Keratinocyte (primary cell): ENCODE measurements around the gene ZNF524. TPM values are rescaled to one million over a fixed set of nuclear protein-coding genes. Genes with fewer than 3 reads are reported as not detected.

ENCODE experiments used
- DNase-seq: peaks from one replicate; pipeline ENCODE4 v3.0.0-alpha.2; 2011; ENCODE audit warnings: low read depth, missing footprints, low spot score
- FAIRE-seq: peaks from 2 replicates; lab custom pipeline; 2011; peaks lifted over from hg19 to GRCh38; lab: Jason Lieb, UNC
- H2AFZ ChIP-seq: 2 replicates; pipeline ENCODE4 v1.6.0; 2012; ENCODE audit warnings: low read length, control low read depth, inconsistent platforms; ENCODE audit not compliant: control insufficient read depth
- H3K27ac ChIP-seq: 2 replicates; pipeline ENCODE4 v1.5.1; 2011; ENCODE audit warnings: low read length; ENCODE audit not compliant: control insufficient read depth, insufficient read depth
- H3K27me3 ChIP-seq: 3 replicates; pipeline ENCODE4 v1.6.0; 2011; ENCODE audit warnings: low read length; ENCODE audit not compliant: control insufficient read depth, insufficient read depth; ENCODE audit errors: extremely low read depth
- H3K36me3 ChIP-seq, 2 experiments: 2 replicates in 1 of 2; 3 replicates in 1 of 2; pipeline ENCODE4 v1.5.1; 2011; ENCODE audit warnings: low read length in 2 of 2, mild to moderate bottlenecking in 1 of 2; ENCODE audit not compliant: control insufficient read depth in 2 of 2, insufficient read depth in 2 of 2; ENCODE audit errors: extremely low read depth in 1 of 2
- H3K4me1 ChIP-seq: 3 replicates; pipeline ENCODE4 v1.5.1; 2011; ENCODE audit warnings: low read length; ENCODE audit not compliant: control insufficient read depth, insufficient read depth; ENCODE audit errors: extremely low read depth
- H3K4me2 ChIP-seq: 3 replicates; pipeline ENCODE4 v1.6.0; 2011; ENCODE audit warnings: low read depth, low read length; ENCODE audit not compliant: control insufficient read depth, insufficient read depth; ENCODE audit errors: extremely low read depth
- H3K4me3 ChIP-seq, 3 experiments: fragments of 200-600 bp in 1 of 3; sonication (generic) in 1 of 3; 2 replicates in 2 of 3; 3 replicates in 1 of 3; pipeline ENCODE4 v1.5.1; 2011 to 2016; ENCODE audit warnings: low read length in 3 of 3, mild to moderate bottlenecking in 3 of 3, control low read depth in 2 of 3, inconsistent platforms in 1 of 3, low read depth in 1 of 3, mixed read lengths in 1 of 3, mixed run types in 1 of 3, moderate library complexity in 1 of 3; ENCODE audit not compliant: control insufficient read depth in 2 of 3, insufficient read depth in 2 of 3; ENCODE audit errors: extremely low read depth in 1 of 3
- H3K79me2 ChIP-seq: 2 replicates; pipeline ENCODE4 v1.6.0; 2012; ENCODE audit warnings: low read length; ENCODE audit not compliant: control insufficient read depth, insufficient read depth
- H3K9ac ChIP-seq: 3 replicates; pipeline ENCODE4 v1.6.0; 2011; ENCODE audit warnings: low read length; ENCODE audit not compliant: control insufficient read depth, insufficient read depth; ENCODE audit errors: extremely low read depth
- H3K9me1 ChIP-seq: 3 replicates; pipeline ENCODE4 v1.6.0; 2011; ENCODE audit warnings: low read length; ENCODE audit not compliant: control insufficient read depth, insufficient read depth; ENCODE audit errors: extremely low read depth
- H3K9me3 ChIP-seq: 2 replicates; pipeline ENCODE4 v1.5.1; 2012; ENCODE audit warnings: low read depth, low read length; ENCODE audit not compliant: control insufficient read depth
- H4K20me1 ChIP-seq: 3 replicates; pipeline ENCODE4 v1.6.0; 2011; ENCODE audit warnings: low read length; ENCODE audit not compliant: control insufficient read depth, insufficient read depth; ENCODE audit errors: extremely low read depth
- EZH2 ChIP-seq: IDR thresholded peaks from one replicate; pipeline ENCODE4 v1.6.1; 2012; ENCODE audit warnings: inconsistent platforms, mild to moderate bottlenecking, low read length, moderate library complexity
- dilution Hi-C: fragments of 300-500 bp; cut with MboI; formaldehyde crosslinking; loops from one replicate; pipeline ENCODE4 v1.7.0; 2020; ENCODE audit warnings: low sequenced_read_pairs; ENCODE audit not compliant: extremely low pct_ligation_motif_present
- polyA plus RNA-seq, 5 experiments: library from polyadenylated mRNA; depleted of rRNA in 3 of 5; stranded (reverse) in 3 of 5; stranded (forward) in 1 of 5; unstranded in 1 of 5; fragments of >200 nt; gene quantifications; 1 replicate in 1 of 5; 2 replicates in 3 of 5; 3 replicates in 1 of 5; pipeline versions ENCODE4 v1.2.1 to v1.2.3, GENCODE V29; 2011 to 2012; ENCODE audit warnings: missing spikeins in 2 of 5, low read depth in 1 of 5, low replicate concordance in 1 of 5
- TF ChIP-seq, protein P1 (sequence below), 3 experiments: IDR thresholded peaks in 1 of 3; conservative IDR thresholded peaks in 1 of 3; optimal IDR thresholded peaks in 1 of 3; 2 replicates in 2 of 3; 3 replicates in 1 of 3; pipeline versions ENCODE3 to v1.5.1; 2011; ENCODE audit warnings: low read length in 3 of 3, mild to moderate bottlenecking in 3 of 3, moderate library complexity in 2 of 3, control low read depth in 1 of 3, inconsistent platforms in 1 of 3; ENCODE audit not compliant: insufficient read depth in 2 of 3; ENCODE audit errors: extremely low read depth in 1 of 3

Gene ZNF524
- polyA plus RNA-seq, 1 donor (not counting 4 experiments of a cell fraction or from before 2014, with no cell fraction given) = 2.6 TPM

- Histone ChIP-seq H3K9ac (no peak overlapping the region), H3K36me3 (no peaks in the 10 kb centered on the region), H3K9me1 (no peaks in the 10 kb centered on the region), H4K20me1 (no peaks in the 10 kb centered on the region), H3K79me2 (no peaks in the 10 kb centered on the region), H3K27me3 (peaks cover 14% of the 10 kb centered on the region), H3K4me3 (no peak overlapping the region), H3K4me1 (no peaks in the 10 kb centered on the region), H2AFZ (no peak overlapping the region), H3K4me2 (no peak overlapping the region), H3K27ac (no peak overlapping the region), H3K9me3 (no peaks in the 10 kb centered on the region)
- FAIRE-seq = no peak
- dilution Hi-C loops = no loop called here
- no peak for TF ChIP-seq EZH2
- TF ChIP-seq, protein P1, sequence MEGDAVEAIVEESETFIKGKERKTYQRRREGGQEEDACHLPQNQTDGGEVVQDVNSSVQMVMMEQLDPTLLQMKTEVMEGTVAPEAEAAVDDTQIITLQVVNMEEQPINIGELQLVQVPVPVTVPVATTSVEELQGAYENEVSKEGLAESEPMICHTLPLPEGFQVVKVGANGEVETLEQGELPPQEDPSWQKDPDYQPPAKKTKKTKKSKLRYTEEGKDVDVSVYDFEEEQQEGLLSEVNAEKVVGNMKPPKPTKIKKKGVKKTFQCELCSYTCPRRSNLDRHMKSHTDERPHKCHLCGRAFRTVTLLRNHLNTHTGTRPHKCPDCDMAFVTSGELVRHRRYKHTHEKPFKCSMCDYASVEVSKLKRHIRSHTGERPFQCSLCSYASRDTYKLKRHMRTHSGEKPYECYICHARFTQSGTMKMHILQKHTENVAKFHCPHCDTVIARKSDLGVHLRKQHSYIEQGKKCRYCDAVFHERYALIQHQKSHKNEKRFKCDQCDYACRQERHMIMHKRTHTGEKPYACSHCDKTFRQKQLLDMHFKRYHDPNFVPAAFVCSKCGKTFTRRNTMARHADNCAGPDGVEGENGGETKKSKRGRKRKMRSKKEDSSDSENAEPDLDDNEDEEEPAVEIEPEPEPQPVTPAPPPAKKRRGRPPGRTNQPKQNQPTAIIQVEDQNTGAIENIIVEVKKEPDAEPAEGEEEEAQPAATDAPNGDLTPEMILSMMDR (optimal IDR thresholded peaks at IDR 0.05 in 1 of 3, IDR thresholded peaks at IDR 0.05 in 1 of 3, conservative IDR thresholded peaks at IDR 0.05 in 1 of 3; ENCODE audit: extremely low read depth in 1 of 3, insufficient read depth in 2 of 3, low read length in 3 of 3) = no peak
- DNase-seq = no peak
Observed at GRCh38 chr19:55563261-55563690, 36.8 kb upstream of the ZNF524 start.

DNA sequence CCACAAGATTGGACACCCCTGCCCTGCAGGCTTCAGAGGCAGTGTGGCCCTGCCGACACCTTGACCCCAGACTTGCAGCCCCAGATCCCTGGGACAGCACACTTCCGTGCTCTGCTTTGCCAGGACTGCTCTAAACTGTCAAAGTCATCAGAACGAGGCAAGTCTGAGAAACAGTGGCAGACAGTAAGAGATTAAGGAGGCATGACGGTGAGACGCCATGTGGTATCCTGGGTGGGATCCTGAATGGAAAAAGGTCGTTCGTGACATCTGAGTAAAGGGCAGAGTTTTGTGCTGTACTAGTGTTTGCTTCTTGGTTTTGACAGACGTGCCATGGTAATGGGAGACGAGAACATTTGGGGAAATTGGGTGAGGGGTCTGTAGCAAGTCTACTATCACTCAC, 33.3 kb upstream of the ZNF524 start:
- Histone ChIP-seq H3K9ac (no peak overlapping the region), H3K27ac (no peak overlapping the region), H3K9me3 (no peaks in the 10 kb centered on the region), H3K4me2 (no peak overlapping the region), H3K27me3 (peaks cover 14% of the 10 kb centered on the region), H3K36me3 (no peaks in the 10 kb centered on the region), H3K79me2 (no peaks in the 10 kb centered on the region), H3K4me1 (no peaks in the 10 kb centered on the region), H4K20me1 (no peaks in the 10 kb centered on the region), H3K4me3 (no peak overlapping the region), H3K9me1 (no peaks in the 10 kb centered on the region), H2AFZ (no peak overlapping the region)
- dilution Hi-C loops = no loop called here
- FAIRE-seq (no peak), DNase-seq (no peak)
- TF ChIP-seq EZH2 = no peak
- TF ChIP-seq, protein P1 (optimal IDR thresholded peaks at IDR 0.05 in 1 of 3, IDR thresholded peaks at IDR 0.05 in 1 of 3, conservative IDR thresholded peaks at IDR 0.05 in 1 of 3; ENCODE audit: extremely low read depth in 1 of 3, insufficient read depth in 2 of 3, low read length in 3 of 3) = no peak
